8988T (cell line): ENCODE measurements around the gene AHNAK.
"Not testable (repeated sequence)": the region's sequence is repeated elsewhere in the genome, so short reads cannot be mapped to it uniquely, and the experiment has no call there.

Experiments
- DNase-seq: peaks from one replicate; pipeline ENCODE4 v3.0.0; 2011

Gene AHNAK

DNA sequence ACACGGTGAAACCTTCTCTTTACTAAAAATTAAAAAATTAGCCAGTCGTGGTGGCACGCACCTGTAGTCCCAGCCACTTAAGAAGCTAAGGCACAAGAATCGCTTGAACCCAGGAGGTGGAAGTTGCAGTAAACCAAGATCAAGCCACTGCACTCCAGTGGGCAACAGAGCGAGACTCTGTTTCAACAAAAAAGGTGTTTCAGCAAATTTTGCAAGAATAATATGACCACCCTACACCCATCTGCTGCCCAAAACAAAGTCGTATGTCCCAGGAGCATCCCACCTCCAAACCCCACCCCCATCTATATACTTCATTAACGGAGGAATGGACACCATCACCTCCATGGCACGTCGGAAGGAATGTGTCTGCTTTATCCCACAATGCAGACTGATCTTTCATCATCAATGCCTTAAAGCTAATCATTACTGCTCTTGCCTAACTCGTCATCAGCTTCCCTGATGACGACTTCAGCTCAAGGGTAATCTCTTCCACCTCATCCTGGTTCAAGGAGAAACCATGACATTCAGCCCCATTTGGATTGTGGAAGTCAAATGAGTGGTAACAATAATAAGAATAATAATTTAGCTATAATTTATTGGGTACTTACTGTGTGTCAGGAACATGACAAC lies 93.7 kb downstream of the AHNAK start:
- DNase-seq, result no peak

DNA sequence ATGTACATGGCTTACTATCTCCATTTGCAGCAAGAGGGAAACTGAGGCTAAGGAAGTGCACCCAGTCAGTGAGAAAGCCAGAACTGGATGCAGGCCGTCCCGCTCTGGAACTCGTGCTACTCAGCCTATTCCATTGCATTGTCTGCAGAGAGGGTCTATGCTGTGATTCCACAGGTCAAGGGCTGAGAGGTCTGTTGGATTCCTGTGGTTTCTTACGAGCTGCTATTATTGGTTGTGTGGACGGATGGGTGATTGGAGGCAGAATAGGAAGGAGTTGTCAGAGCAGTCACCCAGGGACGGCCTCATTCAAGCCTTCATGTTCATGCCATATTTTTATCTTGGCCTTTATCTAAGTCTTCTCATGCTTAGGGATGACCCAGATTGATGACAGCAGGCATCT lies 94.3 kb downstream of the AHNAK start:
- DNase-seq, result no peak

DNA sequence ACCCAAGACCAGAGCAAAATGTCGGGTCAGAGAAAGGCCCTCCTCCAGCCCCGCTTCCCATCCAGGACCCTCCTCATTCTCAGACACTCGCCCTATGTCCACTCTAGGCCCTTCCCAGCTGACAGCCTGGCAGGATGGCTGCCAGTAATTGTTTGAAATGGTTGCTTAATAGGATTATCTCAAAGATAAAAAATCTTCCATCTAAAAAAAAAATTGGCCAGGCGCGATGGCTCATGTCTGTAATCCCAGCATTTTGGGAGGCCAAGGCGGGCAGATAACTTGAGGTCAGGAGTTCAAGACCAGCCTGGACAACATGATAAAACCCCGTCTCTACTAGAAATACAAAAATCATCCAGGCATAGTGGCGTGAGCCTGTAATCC lies 95.4 kb downstream of the AHNAK start:
- no peak for DNase-seq

DNA sequence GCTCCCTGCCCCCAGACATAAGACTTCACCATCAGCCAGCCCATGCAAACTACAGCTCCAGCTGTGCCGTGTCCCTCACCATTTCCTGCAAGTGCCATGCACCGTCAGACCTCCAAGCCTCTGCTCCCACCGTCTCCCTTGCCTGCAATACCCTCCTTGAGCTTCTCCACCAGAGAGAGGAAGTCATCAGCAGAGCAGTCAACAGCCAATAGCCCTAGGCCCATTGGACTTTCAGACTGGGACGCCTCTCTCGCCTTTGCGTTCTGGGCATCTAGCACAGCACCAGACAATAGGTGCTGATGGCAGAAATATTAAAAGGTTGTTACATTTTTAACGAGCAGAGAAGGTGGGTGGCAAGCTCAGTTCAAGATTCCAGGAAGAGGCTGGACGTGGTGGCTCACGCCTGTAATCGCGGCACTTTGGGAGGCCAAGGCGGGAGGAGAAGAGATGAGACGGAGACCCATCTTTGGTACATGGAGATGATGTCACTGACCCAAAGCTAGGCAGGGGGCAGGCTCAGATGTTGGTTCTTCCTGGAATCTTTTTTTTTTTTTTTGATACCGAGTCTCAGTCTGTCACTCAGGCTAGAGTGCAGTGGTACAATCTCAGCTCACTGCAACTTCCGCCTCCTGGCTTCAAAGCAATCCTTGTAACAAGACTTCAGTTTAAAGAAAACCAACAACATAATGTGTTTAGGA lies 95.9 kb downstream of the AHNAK start:
- peak; percentile 53 for DNase-seq

DNA sequence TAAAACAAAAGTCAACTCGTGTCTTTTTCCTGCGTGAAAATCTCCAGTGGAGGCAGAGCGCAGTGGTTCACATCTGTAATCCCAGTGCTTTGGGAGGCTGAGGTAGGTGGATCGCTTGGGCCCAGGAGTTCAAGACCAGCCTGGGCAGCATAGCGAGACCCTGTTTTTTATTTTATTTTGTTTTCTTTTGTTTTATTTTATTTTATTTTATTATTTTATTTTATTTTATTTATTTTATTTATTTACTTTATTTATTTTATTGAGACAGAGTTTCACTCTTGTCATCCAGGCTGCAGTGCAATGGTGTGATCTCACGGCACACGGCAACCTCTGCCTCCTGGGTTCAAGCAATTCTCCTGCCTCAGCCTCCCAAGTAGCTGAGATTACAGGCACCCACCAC lies 96.7 kb downstream of the AHNAK start:
- not testable (repeated sequence) for DNase-seq

DNA sequence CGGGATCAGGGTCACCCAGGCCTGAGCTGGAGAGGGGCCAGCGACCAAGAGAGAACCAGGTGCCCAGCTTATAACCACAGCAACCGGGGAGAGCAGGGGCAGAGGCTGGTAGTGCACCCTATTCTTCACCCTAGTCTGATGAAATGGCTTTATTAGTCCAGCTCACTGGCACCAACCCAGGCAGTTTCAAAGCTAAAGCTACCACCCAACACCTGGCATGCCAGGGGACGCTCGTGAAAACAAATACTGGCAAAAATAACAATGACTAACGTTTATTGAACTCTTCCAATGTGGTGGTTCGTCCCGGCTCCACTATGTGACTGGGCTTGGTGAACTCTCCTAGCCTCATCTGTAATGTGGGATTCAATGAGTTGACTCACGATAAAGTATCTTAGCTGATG lies 97.2 kb downstream of the AHNAK start:
- no peak for DNase-seq

DNA sequence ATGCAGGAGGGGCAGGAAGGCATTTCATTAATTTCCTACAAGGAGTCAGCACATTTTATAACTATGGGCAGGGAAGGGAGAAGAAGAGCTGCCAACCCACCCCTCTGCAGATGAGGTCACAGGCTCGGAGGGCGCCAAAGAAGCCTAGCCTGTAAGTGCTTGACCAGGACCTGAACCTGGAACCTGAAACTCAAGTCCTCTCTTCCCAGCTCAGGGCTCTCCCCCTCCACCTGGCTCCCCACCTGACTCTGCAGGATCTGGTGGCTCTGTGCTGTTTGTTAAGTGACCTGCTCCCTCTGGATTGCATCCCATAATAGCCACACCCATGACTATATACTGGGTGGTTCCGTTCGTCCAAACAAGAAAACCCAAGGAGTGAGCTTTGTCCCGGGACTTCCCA lies 100.5 kb downstream of the AHNAK start:
- DNase-seq, result no peak

DNA sequence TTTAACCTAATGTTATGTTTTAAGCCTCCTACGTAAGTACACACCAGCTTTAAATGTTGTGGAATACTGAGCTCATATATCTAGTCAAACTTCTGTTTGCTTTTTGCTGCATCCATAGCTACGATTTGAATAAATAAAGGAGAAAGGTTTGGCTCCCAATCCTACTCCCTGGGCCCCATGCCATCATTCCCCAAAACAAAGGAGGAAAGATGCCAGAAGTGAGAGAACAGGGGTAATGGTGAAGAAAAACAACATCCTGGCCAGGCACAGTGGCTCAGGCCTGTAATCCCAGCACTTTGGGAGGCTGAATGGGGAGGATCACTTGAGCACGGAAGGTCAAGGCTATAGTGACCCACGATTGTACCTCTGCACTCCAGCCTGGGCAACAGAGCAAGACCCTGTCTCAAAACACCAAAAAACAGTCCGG lies 101.3 kb downstream of the AHNAK start:
- no peak for DNase-seq

DNA sequence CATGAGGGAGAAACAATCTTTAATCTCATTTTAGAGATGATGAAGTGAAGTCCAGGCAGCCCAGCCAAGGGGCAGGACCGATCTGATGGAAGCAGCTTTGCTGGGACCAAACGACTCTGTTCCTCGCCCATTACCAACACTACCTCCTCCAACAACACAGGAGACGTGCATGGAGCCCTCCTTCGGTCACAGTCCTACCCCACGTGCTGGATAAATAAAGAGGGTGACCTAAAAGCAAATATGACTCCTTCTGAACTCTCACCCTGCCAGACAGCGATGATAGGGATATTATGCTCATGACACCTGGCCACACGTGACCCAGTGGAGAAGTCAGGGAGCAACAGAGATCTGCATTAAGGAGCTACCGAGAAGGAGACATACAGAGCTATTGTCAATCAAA lies 101.8 kb downstream of the AHNAK start:
- DNase-seq, result no peak

DNA sequence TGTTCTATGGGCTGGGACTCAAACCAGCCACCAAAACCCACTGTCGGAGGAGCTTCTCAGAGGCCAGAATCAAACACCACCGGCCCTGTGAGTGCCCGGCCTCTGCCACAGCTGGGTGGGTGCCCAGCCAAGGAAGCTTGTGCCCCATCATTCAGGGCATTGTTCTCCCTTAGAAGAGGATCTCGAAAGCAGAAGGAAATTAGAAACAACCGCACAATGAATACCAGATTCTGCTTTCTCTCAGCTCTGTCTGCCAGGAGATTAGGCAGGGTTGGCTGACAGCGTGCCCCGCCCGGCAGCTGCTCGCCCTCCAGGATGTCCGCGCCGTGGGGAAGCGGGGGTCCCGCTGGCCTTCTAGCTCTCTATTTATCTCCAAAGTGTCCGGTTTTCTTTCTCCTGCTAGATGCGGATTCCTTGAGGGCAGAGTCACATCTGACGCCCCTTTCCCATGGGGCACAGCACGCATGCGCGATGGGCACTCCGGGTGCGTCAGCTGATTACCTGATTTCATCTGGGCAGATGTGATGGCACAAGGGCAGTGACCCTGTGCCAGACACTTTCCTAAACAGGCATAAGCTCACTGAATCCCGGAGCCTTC lies 102.3 kb downstream of the AHNAK start:
- no peak for DNase-seq

DNA sequence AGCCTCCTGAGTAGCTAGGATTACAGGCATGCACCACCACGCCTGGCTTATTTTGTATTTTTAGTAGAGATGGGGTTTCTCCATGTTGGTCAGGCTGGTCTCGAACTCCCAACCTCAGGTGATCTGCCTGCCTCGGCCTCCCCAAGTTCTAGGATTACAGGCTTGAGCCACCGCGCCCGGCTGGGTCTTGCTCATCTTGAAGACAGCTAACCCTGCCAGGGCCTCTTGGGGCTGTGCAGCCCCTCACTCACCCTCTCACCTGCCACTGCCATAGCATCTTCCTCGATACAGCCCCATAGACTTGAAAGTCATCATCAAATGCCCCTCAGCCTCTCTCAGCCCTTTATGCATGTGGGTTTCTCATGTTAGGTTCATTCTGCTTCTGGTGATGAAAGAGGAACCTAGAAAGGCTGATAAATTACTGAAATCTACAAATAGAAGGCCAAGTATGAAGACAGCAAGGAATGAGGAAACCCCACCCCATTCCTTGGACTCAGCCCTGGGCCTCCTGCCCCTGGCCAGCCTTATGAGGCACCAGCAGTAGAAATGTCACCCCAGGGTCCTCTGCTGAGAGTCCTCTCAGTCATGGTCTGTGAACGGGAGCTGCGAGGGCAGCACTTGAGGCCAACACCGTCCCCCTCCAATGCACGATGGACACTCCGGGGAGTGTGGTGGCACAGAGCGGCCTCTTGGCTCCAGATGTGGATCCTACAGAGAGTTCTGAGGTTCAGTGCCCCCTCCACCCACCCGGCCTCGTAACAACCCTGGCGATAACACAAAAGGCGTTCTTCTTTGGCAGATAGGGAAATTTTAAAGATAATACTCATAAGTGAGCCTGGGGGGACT lies 103.0 kb downstream of the AHNAK start:
- no peak for DNase-seq

DNA sequence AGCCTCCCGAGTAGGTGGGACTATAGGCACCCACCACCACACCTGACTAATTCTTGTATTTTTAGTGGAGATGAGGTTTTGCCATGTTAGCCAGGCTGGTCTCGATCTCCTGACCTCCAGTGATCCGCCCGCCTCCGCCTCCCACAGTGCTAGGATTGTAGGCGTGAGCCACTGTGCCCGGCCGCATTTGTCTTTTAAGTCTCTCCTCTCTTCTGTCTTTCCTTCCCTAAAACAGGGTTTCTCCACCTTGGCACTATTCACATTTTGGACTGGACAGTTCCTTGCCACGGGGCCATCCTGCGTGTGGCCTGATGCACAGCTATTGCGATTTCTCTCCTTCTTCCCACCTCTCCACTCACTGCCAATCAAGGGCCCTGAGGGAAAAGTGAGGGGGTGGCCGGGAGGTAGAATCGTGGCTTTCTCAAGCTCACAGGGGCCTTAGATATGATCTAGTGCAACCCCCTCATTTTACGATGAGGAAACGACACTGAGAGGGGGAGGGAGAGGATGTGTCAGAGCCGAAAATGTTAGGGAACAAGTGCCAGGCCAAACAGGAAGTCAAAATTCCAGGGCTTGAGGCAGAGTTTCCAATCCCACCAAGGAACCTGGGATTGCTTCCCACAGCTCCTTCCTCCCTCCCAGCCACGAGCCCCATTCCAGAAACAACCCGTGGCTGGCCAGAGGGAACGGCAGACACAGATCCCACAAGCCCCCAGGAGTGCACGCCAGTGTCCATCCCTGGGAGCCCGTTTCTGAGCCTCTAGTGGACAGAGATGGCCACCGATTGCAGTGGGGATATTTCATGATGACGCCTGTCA lies 106.6 kb downstream of the AHNAK start:
- no peak for DNase-seq

DNA sequence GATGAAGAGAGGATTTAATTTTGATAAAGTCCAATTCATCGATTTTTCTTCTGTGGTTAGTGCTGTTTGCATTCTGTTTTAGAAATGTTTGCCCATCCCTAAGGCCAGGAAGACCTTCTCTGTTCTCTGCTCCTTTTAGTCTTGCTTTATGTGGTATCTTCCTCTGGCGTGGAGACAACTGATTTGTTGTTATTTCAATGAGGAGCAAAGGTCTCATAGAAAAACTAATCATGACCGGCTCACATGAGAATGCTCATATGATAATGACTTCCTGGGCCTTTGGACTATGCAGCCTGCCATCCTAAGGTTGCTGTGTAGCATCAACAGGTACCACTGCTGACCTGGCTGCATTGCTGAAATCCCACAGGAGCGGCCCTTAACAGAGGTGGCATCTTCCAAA lies 108.0 kb downstream of the AHNAK start:
- no peak for DNase-seq

DNA sequence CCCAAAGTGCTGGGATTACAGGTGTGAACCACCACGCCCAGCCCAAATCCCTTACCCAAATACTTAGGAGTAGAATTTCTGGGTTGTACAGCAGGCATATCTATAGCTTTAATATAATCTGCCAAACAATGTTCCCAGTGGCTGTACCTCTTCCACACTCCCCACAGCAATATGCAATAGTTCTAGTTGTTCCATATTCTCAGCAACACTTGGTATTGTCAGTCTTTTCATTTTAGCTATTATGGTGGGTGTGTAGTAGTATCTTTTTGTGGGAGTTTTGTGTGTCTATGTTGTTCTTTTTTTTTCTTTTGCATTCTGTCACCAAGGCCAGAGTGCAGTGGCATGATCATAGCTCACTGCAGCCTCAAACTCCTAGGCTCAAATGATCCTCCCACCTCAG lies 109.0 kb downstream of the AHNAK start:
- no peak for DNase-seq

DNA sequence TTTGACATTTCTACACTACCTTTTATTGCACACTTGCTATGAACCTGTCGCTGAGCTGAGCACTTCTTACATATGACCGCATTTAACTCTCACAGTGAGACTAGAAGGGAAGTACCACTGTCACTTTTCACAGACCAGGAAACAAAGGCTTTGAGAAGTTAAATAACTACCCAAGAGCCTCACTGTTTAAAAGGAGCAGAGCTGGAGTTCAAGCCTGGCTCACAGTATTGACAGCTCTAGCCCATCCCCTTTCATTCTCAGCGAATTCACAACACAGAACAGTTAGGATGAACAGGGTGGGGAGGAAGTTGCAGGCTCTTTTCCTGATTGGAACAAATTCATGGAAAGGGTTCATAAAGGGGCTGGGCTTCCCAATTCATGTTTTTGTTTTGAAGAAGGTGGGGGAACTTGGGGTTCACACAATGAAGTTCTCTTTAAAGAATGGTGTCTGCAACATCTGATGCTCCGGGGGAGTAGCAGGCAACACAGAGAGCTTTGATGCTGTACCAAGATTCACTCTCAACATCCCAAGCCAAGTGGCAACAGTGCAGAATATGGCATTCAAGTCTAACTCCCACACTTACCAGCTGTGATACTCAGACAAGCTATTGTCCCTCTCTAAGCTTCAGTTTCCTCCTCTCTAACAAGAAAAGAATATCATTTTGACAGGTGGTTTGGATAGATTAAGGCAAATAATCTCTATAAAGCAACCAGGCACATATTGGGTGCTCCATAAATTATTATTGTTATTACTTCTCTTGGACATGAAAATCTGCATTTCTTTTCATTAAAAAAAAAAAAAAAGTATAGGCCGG lies 110.6 kb downstream of the AHNAK start:
- DNase-seq, result no peak

DNA sequence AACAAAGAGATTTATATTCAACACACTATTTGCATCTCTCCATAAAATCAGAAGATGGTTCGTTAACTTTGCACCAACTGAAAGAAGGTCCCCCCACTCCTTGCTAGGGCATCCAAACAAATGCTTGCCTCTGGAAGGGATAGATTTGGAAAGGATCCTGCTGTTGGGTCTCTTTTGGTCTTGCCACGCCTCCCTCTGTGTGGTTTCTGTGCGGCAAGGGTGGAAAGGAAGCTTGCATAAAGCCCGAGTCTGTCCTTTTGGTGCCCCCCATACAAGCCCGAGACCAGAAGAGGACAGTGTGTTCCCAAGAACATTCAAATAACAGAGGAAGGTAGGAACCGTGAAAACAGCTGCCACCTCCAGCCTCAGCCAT lies 112.7 kb downstream of the AHNAK start:
- DNase-seq, result no peak

DNA sequence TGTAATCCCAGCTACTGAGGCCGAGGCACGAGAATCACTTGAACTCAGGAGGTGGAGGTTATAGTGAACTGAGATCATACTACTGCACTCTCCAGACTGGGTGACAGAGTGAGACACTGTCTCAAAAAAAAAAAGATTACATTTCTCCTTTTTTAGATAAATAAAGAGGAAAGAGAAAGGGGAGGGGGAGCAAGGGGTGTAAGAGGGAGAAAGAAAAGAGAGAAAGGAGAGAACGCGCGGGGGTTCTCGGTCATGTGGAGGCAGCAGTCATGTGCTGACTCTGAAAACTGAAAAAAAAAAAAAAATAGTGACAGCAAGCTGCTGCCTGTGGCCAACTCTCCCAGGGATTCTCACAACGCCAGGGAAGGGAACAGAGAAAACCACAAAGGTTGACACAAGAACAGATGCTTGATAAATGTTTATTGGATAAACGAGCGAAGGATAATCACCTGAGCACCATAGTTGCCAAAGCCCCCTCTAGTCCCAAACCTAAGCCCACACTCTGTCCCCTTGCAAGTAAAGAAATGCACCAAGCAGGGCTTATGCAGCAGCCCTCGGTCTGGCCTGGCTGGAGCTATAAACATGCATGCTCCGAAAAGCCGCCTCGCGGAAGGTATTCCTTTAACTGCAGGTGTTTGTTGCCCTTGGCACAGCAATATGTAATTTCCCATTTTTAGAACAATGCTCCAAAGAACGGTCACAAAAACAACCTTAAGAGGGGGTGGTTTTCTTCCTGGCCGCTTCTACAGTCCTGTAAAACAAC lies 113.3 kb downstream of the AHNAK start:
- no peak for DNase-seq

DNA sequence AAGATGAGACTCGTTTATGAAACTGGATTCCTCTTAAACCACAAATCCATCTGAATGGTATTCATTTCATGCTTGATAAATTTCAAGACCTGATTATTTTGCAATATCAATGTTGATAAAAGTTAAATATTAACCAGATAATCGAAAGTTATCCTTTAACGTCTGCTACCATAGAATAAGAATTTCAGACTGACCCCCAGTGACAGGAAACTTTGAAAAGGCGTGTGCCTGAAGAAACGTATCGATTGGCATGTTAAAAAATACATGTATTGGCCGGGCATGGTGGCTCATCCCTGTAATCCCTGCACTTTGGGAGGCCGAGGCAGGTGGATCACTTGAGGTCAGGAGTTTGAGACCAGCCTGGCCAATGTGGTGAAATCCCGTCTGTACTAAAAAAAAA lies 113.9 kb downstream of the AHNAK start:
- DNase-seq, result no peak

DNA sequence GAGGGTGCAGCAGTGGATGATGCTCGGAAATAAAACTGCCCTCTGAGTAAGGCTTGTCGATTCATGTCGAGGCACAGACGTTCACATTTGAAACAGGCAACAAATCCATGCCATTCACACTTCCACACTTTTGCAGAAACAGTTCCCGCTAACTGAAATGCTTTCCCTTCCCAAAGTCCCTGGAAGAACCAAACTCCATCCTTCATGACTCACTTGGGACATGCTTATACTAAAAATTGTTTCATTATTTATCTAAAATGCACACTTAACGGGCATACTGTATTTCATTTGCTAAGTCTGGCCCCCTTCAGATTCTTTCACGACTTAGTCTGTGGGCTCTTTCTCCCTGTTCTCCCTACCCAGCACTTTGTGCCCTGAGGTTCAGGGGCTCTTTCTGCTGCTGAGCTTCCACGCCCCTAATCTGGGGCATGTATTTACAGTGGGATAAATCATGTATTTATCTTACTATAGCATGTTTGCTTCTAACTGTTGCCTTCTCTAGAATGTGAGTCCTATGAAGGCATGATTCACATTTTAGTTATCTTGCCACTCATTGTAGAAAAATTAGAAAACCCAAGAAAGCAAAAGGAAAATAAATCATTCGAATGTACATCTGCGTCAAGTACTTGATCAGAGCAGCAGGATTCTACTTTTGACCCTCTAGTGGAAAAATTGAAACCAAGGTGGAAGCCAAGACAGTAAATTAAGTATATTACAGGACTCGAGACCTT lies 115.3 kb downstream of the AHNAK start:
- no peak for DNase-seq

DNA sequence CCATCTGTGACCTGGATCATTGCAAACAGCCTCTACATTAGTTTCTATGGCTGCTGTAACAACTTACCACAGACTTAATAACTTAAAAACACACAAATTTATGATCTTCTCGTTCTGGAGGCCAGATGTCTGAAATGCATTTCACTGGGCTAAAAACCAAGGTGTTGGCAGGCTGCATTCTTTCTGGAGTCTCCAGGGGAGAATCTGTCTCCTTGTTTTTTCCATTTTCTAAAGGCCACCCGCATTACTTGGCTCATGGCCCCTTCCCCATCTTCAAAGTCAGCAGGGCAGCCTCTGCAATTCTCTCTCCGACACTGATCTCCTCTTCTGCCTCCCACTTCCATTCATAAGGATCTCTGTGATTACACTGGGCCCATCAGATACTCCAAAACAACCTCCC lies 116.2 kb downstream of the AHNAK start:
- no peak for DNase-seq
